ENCODE data around the gene VOPP1.

DNA sequence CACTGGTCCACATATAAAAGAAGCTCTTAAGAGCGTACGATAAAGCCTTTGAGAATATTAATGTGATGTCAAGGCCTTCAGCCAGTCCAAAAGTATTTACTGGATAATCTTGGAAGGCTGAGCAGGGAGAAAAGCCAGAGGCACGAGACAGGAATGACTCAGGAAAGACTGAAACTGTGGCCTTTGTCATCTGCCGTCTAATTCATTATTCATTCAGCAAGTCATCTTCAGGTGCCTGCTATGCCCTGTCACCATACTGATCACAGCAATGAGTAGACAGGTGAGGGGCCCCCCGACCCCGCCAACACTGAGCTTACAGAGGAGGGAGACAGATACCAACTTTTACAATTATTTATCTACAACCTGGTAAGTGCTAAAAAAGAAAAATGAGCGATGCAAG is 78.9 kb downstream of the VOPP1 start:
- TF ChIP-seq, protein P1, sequence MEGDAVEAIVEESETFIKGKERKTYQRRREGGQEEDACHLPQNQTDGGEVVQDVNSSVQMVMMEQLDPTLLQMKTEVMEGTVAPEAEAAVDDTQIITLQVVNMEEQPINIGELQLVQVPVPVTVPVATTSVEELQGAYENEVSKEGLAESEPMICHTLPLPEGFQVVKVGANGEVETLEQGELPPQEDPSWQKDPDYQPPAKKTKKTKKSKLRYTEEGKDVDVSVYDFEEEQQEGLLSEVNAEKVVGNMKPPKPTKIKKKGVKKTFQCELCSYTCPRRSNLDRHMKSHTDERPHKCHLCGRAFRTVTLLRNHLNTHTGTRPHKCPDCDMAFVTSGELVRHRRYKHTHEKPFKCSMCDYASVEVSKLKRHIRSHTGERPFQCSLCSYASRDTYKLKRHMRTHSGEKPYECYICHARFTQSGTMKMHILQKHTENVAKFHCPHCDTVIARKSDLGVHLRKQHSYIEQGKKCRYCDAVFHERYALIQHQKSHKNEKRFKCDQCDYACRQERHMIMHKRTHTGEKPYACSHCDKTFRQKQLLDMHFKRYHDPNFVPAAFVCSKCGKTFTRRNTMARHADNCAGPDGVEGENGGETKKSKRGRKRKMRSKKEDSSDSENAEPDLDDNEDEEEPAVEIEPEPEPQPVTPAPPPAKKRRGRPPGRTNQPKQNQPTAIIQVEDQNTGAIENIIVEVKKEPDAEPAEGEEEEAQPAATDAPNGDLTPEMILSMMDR (IDR thresholded peaks at IDR 0.05) = no peak
- TF ChIP-seq POLR2A (IDR thresholded peaks at IDR 0.05) = no peak

All from right lobe of liver (tissue), 4 donors.